Measurements from ENCODE around the gene PPP3R1. TPM values are rescaled to one million over a fixed set of nuclear protein-coding genes. Genes with fewer than 3 reads are reported as not detected.
A peak's percentile ranks its signal among the peaks of the same experiment; 100 is the strongest.

Gene PPP3R1
- total and polyA plus RNA-seq, 10 of the 15 experiments (the other 5 are each of a cell fraction or from before 2014, with no cell fraction given), result 1.5 to 61.0 (median 15.8) TPM

DNA sequence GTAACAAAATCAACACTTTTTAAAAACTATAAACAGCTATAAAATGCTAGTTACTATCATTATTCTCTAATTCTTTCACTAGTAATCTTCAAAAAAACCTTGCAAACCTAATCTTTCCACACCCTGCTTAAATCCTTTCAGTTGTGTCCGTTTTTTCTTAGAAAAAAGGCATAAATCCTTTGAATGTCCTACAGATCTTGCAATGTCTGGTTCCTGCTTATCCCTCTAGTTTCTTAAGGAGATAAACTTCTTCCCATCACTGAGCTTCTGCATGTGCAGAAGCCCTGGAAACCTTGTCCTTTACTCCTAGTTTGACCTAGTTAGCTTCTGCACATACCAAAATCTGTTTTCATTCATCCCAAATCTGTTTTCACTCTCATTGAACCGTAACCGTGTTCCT is 95.9 kb downstream of the PPP3R1 start (continued):
- TF ChIP-seq, protein P1, sequence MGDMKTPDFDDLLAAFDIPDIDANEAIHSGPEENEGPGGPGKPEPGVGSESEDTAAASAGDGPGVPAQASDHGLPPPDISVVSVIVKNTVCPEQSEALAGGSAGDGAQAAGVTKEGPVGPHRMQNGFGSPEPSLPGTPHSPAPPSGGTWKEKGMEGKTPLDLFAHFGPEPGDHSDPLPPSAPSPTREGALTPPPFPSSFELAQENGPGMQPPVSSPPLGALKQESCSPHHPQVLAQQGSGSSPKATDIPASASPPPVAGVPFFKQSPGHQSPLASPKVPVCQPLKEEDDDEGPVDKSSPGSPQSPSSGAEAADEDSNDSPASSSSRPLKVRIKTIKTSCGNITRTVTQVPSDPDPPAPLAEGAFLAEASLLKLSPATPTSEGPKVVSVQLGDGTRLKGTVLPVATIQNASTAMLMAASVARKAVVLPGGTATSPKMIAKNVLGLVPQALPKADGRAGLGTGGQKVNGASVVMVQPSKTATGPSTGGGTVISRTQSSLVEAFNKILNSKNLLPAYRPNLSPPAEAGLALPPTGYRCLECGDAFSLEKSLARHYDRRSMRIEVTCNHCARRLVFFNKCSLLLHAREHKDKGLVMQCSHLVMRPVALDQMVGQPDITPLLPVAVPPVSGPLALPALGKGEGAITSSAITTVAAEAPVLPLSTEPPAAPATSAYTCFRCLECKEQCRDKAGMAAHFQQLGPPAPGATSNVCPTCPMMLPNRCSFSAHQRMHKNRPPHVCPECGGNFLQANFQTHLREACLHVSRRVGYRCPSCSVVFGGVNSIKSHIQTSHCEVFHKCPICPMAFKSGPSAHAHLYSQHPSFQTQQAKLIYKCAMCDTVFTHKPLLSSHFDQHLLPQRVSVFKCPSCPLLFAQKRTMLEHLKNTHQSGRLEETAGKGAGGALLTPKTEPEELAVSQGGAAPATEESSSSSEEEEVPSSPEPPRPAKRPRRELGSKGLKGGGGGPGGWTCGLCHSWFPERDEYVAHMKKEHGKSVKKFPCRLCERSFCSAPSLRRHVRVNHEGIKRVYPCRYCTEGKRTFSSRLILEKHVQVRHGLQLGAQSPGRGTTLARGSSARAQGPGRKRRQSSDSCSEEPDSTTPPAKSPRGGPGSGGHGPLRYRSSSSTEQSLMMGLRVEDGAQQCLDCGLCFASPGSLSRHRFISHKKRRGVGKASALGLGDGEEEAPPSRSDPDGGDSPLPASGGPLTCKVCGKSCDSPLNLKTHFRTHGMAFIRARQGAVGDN (IDR thresholded peaks at IDR 0.05), result no peak
- TF ChIP-seq RAD21 (IDR thresholded peaks at IDR 0.05; ENCODE audit: insufficient read depth, low read depth, low read length) (no peak), CHD2 (IDR thresholded peaks at IDR 0.05; ENCODE audit: borderline replicate concordance, low read depth, low read length) (no peak), SMAD1 (IDR thresholded peaks at IDR 0.05; ENCODE audit: low read depth, partially characterized antibody) (no peak), YBX1 (IDR thresholded peaks at IDR 0.05) (no peak), ESRRA (IDR thresholded peaks at IDR 0.05; ENCODE audit: low read length) (no peak)

DNA sequence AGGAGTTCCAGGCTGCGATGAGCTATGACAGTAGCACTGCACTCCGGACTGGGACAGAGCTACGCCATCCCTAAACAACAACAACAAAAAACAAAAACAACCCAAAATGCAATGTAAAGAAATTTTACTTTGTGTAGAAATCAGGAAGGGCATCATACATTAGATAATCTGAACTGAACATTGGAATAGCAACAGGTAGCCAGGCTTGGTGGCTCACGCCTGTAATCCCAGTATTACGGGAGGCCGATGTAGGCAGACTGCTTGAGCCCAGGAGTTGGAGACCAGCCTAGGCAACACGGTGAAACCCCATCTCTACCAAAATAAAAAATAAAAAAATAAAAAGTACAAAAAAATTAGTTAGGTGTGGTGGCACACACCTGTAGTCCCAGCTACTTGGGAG is 96.7 kb downstream of the PPP3R1 start:
- POLR2A ChIA-PET, result interaction anchor here (0.7 kb wide), 1 partner anchor 82 kb away, joined by 4 read pairs; no protein-coding TSS in a partner anchor
- H3K27me3 ChIP-seq (replicated peaks in 1 of 2; ENCODE audit: control insufficient read depth in 2 of 2, insufficient read depth in 2 of 2, low read length in 1 of 2), result no peaks in the 10 kb centered on the region
- TF ChIP-seq CEBPB (IDR thresholded peaks at IDR 0.05; ENCODE audit: borderline replicate concordance in 1 of 2, low read depth in 2 of 2, low read length in 2 of 2), result no peak
- no peak for TF ChIP-seq SMC3 (IDR thresholded peaks at IDR 0.05; ENCODE audit: borderline replicate concordance, low read length)
- no peak for TF ChIP-seq KDM1A (IDR thresholded peaks at IDR 0.05; ENCODE audit: borderline replicate concordance)
- TF ChIP-seq, protein P2, sequence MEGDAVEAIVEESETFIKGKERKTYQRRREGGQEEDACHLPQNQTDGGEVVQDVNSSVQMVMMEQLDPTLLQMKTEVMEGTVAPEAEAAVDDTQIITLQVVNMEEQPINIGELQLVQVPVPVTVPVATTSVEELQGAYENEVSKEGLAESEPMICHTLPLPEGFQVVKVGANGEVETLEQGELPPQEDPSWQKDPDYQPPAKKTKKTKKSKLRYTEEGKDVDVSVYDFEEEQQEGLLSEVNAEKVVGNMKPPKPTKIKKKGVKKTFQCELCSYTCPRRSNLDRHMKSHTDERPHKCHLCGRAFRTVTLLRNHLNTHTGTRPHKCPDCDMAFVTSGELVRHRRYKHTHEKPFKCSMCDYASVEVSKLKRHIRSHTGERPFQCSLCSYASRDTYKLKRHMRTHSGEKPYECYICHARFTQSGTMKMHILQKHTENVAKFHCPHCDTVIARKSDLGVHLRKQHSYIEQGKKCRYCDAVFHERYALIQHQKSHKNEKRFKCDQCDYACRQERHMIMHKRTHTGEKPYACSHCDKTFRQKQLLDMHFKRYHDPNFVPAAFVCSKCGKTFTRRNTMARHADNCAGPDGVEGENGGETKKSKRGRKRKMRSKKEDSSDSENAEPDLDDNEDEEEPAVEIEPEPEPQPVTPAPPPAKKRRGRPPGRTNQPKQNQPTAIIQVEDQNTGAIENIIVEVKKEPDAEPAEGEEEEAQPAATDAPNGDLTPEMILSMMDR (IDR thresholded peaks at IDR 0.05 in 2 of 3, conservative IDR thresholded peaks at IDR 0.05 in 1 of 3; ENCODE audit: control insufficient read depth in 2 of 3, extremely low read depth in 1 of 3, insufficient read depth in 1 of 3, low read depth in 3 of 3, low read length in 3 of 3), result no peak
- TF ChIP-seq TCF12 (IDR thresholded peaks at IDR 0.05; ENCODE audit: low read depth, low read length), result no peak
- ATAC-seq, result no peak
- H3K4me1 ChIP-seq (ENCODE audit: control insufficient read depth, insufficient read depth, low read length), result peaks cover 10% of the 10 kb centered on the region
- peaks cover 40% of the 10 kb centered on the region for H3K79me2 ChIP-seq (ENCODE audit: control insufficient read depth, insufficient read depth, low read length)
- peak overlapping the region; percentile 5; the same call in 1 of the 2 replicates for H3K4me2 ChIP-seq (ENCODE audit: control insufficient read depth, insufficient read depth)
- SMC1A ChIA-PET (ENCODE audit: uncharacterized antibody, unreplicated experiment), result interaction anchor here (0.6 to 1.5 kb wide), 5 partner anchors 26 to 184 kb away, joined by 3 to 7 read pairs (median 5); partner anchors contain the start of gene PPP3R1
- H3K36me3 ChIP-seq (ENCODE audit: control insufficient read depth in 2 of 2, insufficient read depth in 2 of 2, low read length in 1 of 2), result no peaks in the 10 kb centered on the region
- FAIRE-seq, result no peak
- RAD21 ChIA-PET (ENCODE audit: unreplicated experiment), result interaction anchor here (2.6 to 3.6 kb wide), 2 partner anchors 33 to 286 kb away, joined by 13 read pairs; no protein-coding TSS in a partner anchor
- whole genome bisulfite sequencing (ENCODE audit: insufficient coverage, insufficient replicate concordance, low lambda C conversion rate, missing lambda C conversion rate), result 95% methylated on average over 7 of the region's 7 CpGs
- CTCF ChIA-PET, result interaction anchor here (0.7 to 3.6 kb wide), 3 partner anchors 30 to 267 kb away, joined by 4 to 25 read pairs (median 19); no protein-coding TSS in a partner anchor
- BruUV-seq (replicated peaks), result no TSS peak
- H2AFZ ChIP-seq (ENCODE audit: control insufficient read depth, low read depth, low read length), result no peak overlapping the region
- no peak overlapping the region for H3K4me3 ChIP-seq
- intact Hi-C loops (cut with micrococcal nuclease; ENCODE audit: unreplicated experiment) (loop anchor here (2.0 kb wide), 1 partner anchor 35 kb away; no protein-coding TSS in a partner anchor), in situ Hi-C loops (cut with MboI) (no loop called here)
- H4K20me1 ChIP-seq (ENCODE audit: control insufficient read depth, insufficient read depth), result no peaks in the 10 kb centered on the region
- H3K9ac ChIP-seq (ENCODE audit: control insufficient read depth, insufficient read depth, low read length), result no peak overlapping the region
- H3K27ac ChIP-seq (ENCODE audit: control insufficient read depth, insufficient read depth), result no peak overlapping the region
- no peaks in the 10 kb centered on the region for H3K9me3 ChIP-seq (replicated peaks; ENCODE audit: control insufficient read depth, insufficient read depth, low read length)
- DNase-seq (ENCODE audit: low read depth, low spot score), result no peak

All from GM12878 (cell line).